Tibial artery (tissue), 4 donors: ENCODE results near the gene DNAJC1.

Experiments used
- DNase-seq, 2 donors: peaks; one replicate each; pipeline ENCODE4 v3.0.0-alpha.2; 2019
- H3K27ac ChIP-seq, 2 donors: fragments of 200-600 bp; sonication (generic) in 1 of 2; 1 replicate in 1 of 2; 2 replicates in 1 of 2; pipeline ENCODE4 v1.5.1; 2018 to 2019; ENCODE audit warnings: mild to moderate bottlenecking in 1 of 2
- H3K27me3 ChIP-seq, 2 donors: fragments of 200-600 bp; sonication (generic) in 1 of 2; one replicate each; pipeline versions ENCODE4 v1.5.1 to v1.6.0; 2016 to 2019
- H3K36me3 ChIP-seq, 3 donors: fragments of 200-600 bp; sonication (generic) in 2 of 3; one replicate each; pipeline ENCODE4 v1.5.1; 2016 to 2019; ENCODE audit warnings: mild to moderate bottlenecking in 2 of 3
- H3K4me1 ChIP-seq, 4 donors: fragments of 200-600 bp; sonication (generic) in 2 of 4; 1 replicate in 3 of 4; 2 replicates in 1 of 4; pipeline ENCODE4 v1.5.1; 2016 to 2019
- H3K4me3 ChIP-seq, 2 donors: fragments of 200-600 bp; sonication (generic) in 1 of 2; 1 replicate in 1 of 2; 2 replicates in 1 of 2; pipeline ENCODE4 v1.5.1; 2018 to 2019; ENCODE audit warnings: mild to moderate bottlenecking in 2 of 2
- H3K9me3 ChIP-seq, 3 donors: fragments of 200-600 bp; sonication (generic) in 1 of 3; one replicate each; pipeline ENCODE4 v1.5.1; 2016 to 2019
- intact Hi-C: fragments of 100-400 bp; cut with DNase I; formaldehyde crosslinking; loops from one replicate; pipeline ENCODE4 v1.15.0; 2023; ENCODE audit warnings: low total_unique reads
- TF ChIP-seq, protein P1 (sequence below), 2 experiments: fragments of 200-600 bp in 1 of 2; fragments of 450-650 bp in 1 of 2; IDR thresholded peaks; one replicate each; pipeline ENCODE4 v1.5.1; 2017 to 2019; ENCODE audit warnings: antibody characterized with exemption in 2 of 2, mild to moderate bottlenecking in 1 of 2, moderate library complexity in 1 of 2

The DNAJC1 gene

DNA sequence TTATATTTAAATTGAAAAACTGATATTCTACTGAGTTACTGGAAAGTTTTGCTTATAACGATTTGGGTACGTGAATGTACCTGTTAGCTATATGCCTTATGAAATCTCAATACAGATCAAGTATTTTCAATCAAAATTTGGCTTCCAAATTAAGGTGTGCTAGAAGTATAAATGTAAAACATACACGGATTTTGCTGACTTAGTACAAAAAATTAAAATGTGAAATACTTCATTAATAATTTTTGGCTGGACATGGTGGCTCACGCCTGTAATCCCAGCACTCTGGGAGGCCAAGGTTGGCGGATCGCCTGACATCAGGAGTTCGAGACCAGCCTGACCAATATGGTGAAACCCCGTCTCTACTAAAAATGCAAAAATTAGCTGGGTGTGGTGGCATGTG is 11.7 kb downstream of the DNAJC1 start:
- Histone ChIP-seq H3K27ac (no peak overlapping the region), H3K27me3 (no peaks in the 10 kb centered on the region), H3K4me1 (no peaks in the 10 kb centered on the region), H3K36me3 (no peaks in the 10 kb centered on the region), H3K4me3 (no peak overlapping the region), H3K9me3 (peaks cover 0 to under 1% (median 0%) of the 10 kb centered on the region in 3 donors)
- TF ChIP-seq, protein P1, sequence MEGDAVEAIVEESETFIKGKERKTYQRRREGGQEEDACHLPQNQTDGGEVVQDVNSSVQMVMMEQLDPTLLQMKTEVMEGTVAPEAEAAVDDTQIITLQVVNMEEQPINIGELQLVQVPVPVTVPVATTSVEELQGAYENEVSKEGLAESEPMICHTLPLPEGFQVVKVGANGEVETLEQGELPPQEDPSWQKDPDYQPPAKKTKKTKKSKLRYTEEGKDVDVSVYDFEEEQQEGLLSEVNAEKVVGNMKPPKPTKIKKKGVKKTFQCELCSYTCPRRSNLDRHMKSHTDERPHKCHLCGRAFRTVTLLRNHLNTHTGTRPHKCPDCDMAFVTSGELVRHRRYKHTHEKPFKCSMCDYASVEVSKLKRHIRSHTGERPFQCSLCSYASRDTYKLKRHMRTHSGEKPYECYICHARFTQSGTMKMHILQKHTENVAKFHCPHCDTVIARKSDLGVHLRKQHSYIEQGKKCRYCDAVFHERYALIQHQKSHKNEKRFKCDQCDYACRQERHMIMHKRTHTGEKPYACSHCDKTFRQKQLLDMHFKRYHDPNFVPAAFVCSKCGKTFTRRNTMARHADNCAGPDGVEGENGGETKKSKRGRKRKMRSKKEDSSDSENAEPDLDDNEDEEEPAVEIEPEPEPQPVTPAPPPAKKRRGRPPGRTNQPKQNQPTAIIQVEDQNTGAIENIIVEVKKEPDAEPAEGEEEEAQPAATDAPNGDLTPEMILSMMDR (IDR thresholded peaks at IDR 0.05) = no peak
- intact Hi-C loops = loop anchor here (5.0 kb wide), 1 partner anchor 1076 kb away; no protein-coding TSS in a partner anchor
- no peak for DNase-seq

DNA sequence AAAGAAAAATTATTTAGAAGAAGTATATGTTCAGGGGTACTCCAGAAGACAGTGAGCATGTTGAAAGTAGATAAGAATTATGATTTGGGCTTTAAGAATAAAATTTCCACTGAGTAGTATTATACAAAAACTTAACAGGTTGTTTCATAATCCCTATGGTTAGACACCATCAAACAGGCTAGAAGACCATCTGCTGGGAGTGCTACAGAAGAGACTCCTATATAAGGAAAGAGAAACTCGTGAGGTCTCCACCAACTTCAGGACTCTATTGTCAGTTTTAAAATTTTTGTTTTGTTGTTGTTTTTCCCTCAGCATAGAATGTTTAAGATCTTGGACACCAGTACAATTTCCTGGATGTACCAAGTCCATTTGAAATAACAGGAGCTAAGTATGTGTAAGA is 13.1 kb downstream of the DNAJC1 start:
- H3K4me3 ChIP-seq = no peak overlapping the region
- H3K9me3 ChIP-seq = peaks cover 0 to 4% (median 0%) of the 10 kb centered on the region in 3 donors
- no peaks in the 10 kb centered on the region for H3K36me3 ChIP-seq
- no peak overlapping the region for H3K27ac ChIP-seq
- TF ChIP-seq, protein P1 (IDR thresholded peaks at IDR 0.05) = no peak
- intact Hi-C loops = loop anchor here (5.0 kb wide), 1 partner anchor 1077 kb away; no protein-coding TSS in a partner anchor
- H3K4me1 ChIP-seq = no peaks in the 10 kb centered on the region
- no peak for DNase-seq
- H3K27me3 ChIP-seq = no peaks in the 10 kb centered on the region

DNA sequence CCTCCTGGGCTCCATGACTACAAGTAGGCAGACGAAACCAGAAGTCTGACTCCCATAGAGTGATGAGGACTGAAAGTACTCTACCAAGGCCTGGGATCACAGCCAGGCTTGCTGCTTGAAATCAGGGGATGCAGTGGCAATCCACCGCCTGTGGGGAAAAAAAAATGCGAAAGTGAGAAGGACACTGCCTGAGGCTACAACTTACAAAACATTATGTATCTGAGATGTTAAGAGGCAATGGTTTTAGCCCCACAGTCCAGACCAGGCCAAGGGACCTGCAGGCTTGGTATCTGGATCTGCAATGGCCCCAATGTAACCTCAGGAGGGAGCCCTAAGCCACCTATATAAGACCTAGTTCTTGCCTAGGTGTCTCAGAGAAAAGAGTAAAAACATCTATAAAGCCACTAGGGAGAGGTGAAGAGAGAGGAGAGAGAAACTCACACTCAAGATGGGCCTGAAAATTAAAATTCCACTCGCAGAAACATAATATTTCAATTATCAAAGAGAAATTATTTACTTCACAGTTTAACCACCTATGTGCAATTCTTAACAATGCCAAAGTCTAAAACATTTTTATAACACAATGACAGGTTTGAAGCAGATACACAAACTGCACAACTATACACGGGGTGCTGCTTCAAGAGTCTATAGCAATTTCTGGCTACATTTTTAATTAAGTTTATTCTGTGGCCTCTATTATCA is 13.9 kb downstream of the DNAJC1 start:
- intact Hi-C loops = loop anchor here (5.0 kb wide), 1 partner anchor 1078 kb away; no protein-coding TSS in a partner anchor
- Histone ChIP-seq H3K27ac (no peak overlapping the region), H3K27me3 (no peaks in the 10 kb centered on the region), H3K36me3 (no peaks in the 10 kb centered on the region), H3K4me1 (no peaks in the 10 kb centered on the region), H3K9me3 (peaks cover 0 to 4% (median 0%) of the 10 kb centered on the region in 3 donors), H3K4me3 (no peak overlapping the region)
- TF ChIP-seq, protein P1 (IDR thresholded peaks at IDR 0.05) = peak in 1 of 2 experiments; percentile 36
- peak in 1 of 2 donors; percentile 33 for DNase-seq

DNA sequence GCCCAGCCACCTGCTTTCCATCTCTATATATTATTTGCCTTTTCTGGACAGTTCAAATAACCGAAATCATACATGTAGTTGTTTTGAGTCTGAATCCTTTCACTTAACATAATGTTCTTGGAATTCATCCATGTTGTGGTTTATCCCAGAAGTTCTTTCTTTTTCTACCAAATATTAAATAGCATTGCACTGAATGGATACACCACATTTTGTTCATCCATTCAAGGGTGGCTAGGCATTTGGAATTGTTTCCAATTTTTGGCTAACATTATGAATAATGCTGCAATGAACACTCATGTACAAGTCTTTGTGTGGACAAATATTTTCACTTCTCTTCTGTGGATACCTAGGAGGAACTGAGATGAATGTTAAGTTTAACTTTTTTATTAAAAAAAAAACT is 18.0 kb downstream of the DNAJC1 start:
- Histone ChIP-seq H3K27me3 (no peaks in the 10 kb centered on the region), H3K27ac (no peak overlapping the region), H3K4me3 (no peak overlapping the region), H3K36me3 (no peaks in the 10 kb centered on the region), H3K4me1 (no peaks in the 10 kb centered on the region), H3K9me3 (peaks cover 0 to 4% (median 0%) of the 10 kb centered on the region in 3 donors)
- intact Hi-C loops = no loop called here
- no peak for DNase-seq
- TF ChIP-seq, protein P1 (IDR thresholded peaks at IDR 0.05) = no peak

DNA sequence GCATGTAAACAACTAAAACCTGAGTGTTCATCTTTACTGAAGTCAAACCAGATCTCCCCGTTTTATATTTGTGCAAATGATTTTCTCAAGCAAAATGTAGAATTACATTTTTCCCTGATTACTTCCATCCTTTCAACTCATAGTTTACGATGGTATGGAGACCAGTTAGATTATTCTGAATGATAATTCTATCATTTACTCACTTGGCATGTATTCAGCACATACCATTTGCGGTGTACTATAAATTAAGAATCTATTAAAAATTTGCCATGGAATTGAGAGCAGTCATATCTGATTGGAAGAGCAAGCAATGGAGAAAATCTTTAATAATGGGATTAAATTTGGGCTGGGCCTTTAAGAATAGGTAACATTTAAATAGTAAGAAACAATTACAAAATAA is 22.4 kb downstream of the DNAJC1 start:
- H3K27me3 ChIP-seq = no peaks in the 10 kb centered on the region
- no peak overlapping the region for H3K4me3 ChIP-seq
- DNase-seq = no peak
- no peaks in the 10 kb centered on the region for H3K36me3 ChIP-seq
- no peaks in the 10 kb centered on the region for H3K9me3 ChIP-seq
- TF ChIP-seq, protein P1 (IDR thresholded peaks at IDR 0.05) = no peak
- intact Hi-C loops = no loop called here
- H3K4me1 ChIP-seq = peaks cover 0 to 10% (median 0%) of the 10 kb centered on the region in 4 donors
- no peak overlapping the region for H3K27ac ChIP-seq
